ENCODE results near the gene ZNF543.
A peak's percentile ranks its signal among the peaks of the same experiment; 100 is the strongest.
"Not testable (repeated sequence)": the region's sequence is repeated elsewhere in the genome, so short reads cannot be mapped to it uniquely, and the experiment has no call there.

ZNF543 gene

GRCh38 chr19:57320180-57321084 is at the start of gene ZNF543:
Gene ZNF543, plus strand, starts transcription at chr19:57320472. Its CDS starts 382 bp downstream, at chr19:57320854.
- Mint-ChIP-seq H3K9me3 (peaks cover 36% of the 10 kb centered on the region), H3K4me3 (peak within 1 kb of the TSS; percentile 97), H3K36me3 (peaks cover 45% of the 10 kb centered on the region)

GRCh38 chr19:57271280-57271679 is 49.0 kb upstream of the ZNF543 start:
- Mint-ChIP-seq H3K4me1 (peaks cover 8% of the 10 kb centered on the region), H3K27me3 (no peaks in the 10 kb centered on the region), H3K27ac (no peak overlapping the region), H3K36me3 (peaks cover 42% of the 10 kb centered on the region), H3K9me3 (peaks cover 14% of the 10 kb centered on the region), H3K4me3 (no peak overlapping the region)

More at GRCh38 chr19:57320180-57321084, at the start of gene ZNF543:
- Mint-ChIP-seq H3K27ac (peak within 1 kb of the TSS; percentile 96), H3K4me1 (peaks cover 29% of the 10 kb centered on the region), H3K27me3 (peaks cover 14% of the 10 kb centered on the region)

GRCh38 chr19:57273014-57273413 is 47.3 kb upstream of the ZNF543 start:
- Mint-ChIP-seq H3K4me3 (no peak overlapping the region), H3K4me1 (peaks cover 8% of the 10 kb centered on the region), H3K27me3 (no peaks in the 10 kb centered on the region), H3K36me3 (peaks cover 33% of the 10 kb centered on the region), H3K27ac (no peak overlapping the region), H3K9me3 (peaks cover 6% of the 10 kb centered on the region)

GRCh38 chr19:57276430-57276829 is 43.8 kb upstream of the ZNF543 start:
- H3K4me1 Mint-ChIP-seq, result peaks cover 10% of the 10 kb centered on the region
- H3K27me3 Mint-ChIP-seq, result no peaks in the 10 kb centered on the region
- no peak overlapping the region for H3K4me3 Mint-ChIP-seq

GRCh38 chr19:57278481-57278880 is 41.8 kb upstream of the ZNF543 start:
- H3K4me3 Mint-ChIP-seq, H3K9me3 Mint-ChIP-seq, H3K27ac Mint-ChIP-seq, H3K27me3 Mint-ChIP-seq: not testable (repeated sequence)
- peaks cover 27% of the 10 kb centered on the region for H3K36me3 Mint-ChIP-seq
- H3K4me1 Mint-ChIP-seq, result peaks cover 25% of the 10 kb centered on the region

More at GRCh38 chr19:57276430-57276829, 43.8 kb upstream of the ZNF543 start:
- Mint-ChIP-seq H3K27ac (no peak overlapping the region), H3K9me3 (peaks cover 6% of the 10 kb centered on the region), H3K36me3 (peaks cover 28% of the 10 kb centered on the region)

GRCh38 chr19:57279418-57280164 is 40.7 kb upstream of the ZNF543 start:
- H3K36me3 Mint-ChIP-seq, result peaks cover 25% of the 10 kb centered on the region

GRCh38 chr19:57280165-57280961 is 39.9 kb upstream of the ZNF543 start, which contains the start of gene ZNF460:
Gene ZNF460, plus strand, starts transcription at chr19:57280485. Its CDS starts 322 bp downstream, at chr19:57280807.
- H3K36me3 Mint-ChIP-seq, result peaks cover 26% of the 10 kb centered on the region
- no peak within 1 kb of the TSS for H3K27ac Mint-ChIP-seq
- peaks cover 4% of the 10 kb centered on the region for H3K9me3 Mint-ChIP-seq
- H3K4me3 Mint-ChIP-seq, result no peak within 1 kb of the TSS
- H3K27me3 Mint-ChIP-seq, result no peaks in the 10 kb centered on the region
- peaks cover 30% of the 10 kb centered on the region for H3K4me1 Mint-ChIP-seq

More at GRCh38 chr19:57279418-57280164, 40.7 kb upstream of the ZNF543 start:
- H3K27me3 Mint-ChIP-seq, result no peaks in the 10 kb centered on the region
- H3K9me3 Mint-ChIP-seq, result no peaks in the 10 kb centered on the region
- no peak overlapping the region for H3K27ac Mint-ChIP-seq
- no peak overlapping the region for H3K4me3 Mint-ChIP-seq
- peaks cover 25% of the 10 kb centered on the region for H3K4me1 Mint-ChIP-seq

- peaks cover 5% of the 10 kb centered on the region for H3K9me3 Mint-ChIP-seq
- no peak overlapping the region for H3K4me3 Mint-ChIP-seq
- no peak overlapping the region for H3K27ac Mint-ChIP-seq
- H3K4me1 Mint-ChIP-seq, result peaks cover 34% of the 10 kb centered on the region
- H3K27me3 Mint-ChIP-seq, result no peaks in the 10 kb centered on the region
- H3K36me3 Mint-ChIP-seq, result peaks cover 27% of the 10 kb centered on the region
Measured at GRCh38 chr19:57280962-57281400, 39.3 kb upstream of the ZNF543 start.

GRCh38 chr19:57282011-57282643 is 38.1 kb upstream of the ZNF543 start:
- no peak overlapping the region for H3K4me3 Mint-ChIP-seq
- H3K4me1 Mint-ChIP-seq, result peaks cover 41% of the 10 kb centered on the region
- peaks cover 5% of the 10 kb centered on the region for H3K9me3 Mint-ChIP-seq
- H3K36me3 Mint-ChIP-seq, result peaks cover 32% of the 10 kb centered on the region
- H3K27ac Mint-ChIP-seq, result peak overlapping the region; percentile 23
- no peaks in the 10 kb centered on the region for H3K27me3 Mint-ChIP-seq

- Mint-ChIP-seq H3K4me1 (peaks cover 33% of the 10 kb centered on the region), H3K4me3 (no peak overlapping the region), H3K27ac (no peak overlapping the region), H3K36me3 (peaks cover 70% of the 10 kb centered on the region), H3K9me3 (peaks cover 20% of the 10 kb centered on the region), H3K27me3 (no peaks in the 10 kb centered on the region)
Measured at GRCh38 chr19:57288373-57288772, 31.9 kb upstream of the ZNF543 start.

GRCh38 chr19:57290970-57291369 is 29.3 kb upstream of the ZNF543 start:
- Mint-ChIP-seq H3K4me1 (peaks cover 20% of the 10 kb centered on the region), H3K4me3 (no peak overlapping the region), H3K9me3 (peaks cover 29% of the 10 kb centered on the region), H3K27me3 (no peaks in the 10 kb centered on the region), H3K36me3 (peaks cover 84% of the 10 kb centered on the region), H3K27ac (no peak overlapping the region)

- H3K4me3 Mint-ChIP-seq, result no peak overlapping the region
- no peaks in the 10 kb centered on the region for H3K27me3 Mint-ChIP-seq
- H3K9me3 Mint-ChIP-seq, result peaks cover 37% of the 10 kb centered on the region
- H3K27ac Mint-ChIP-seq, result no peak overlapping the region
- peaks cover 84% of the 10 kb centered on the region for H3K36me3 Mint-ChIP-seq
- H3K4me1 Mint-ChIP-seq, result peaks cover 22% of the 10 kb centered on the region
Measured at GRCh38 chr19:57292547-57292946, 27.7 kb upstream of the ZNF543 start.

GRCh38 chr19:57293719-57294118 is 26.6 kb upstream of the ZNF543 start:
- H3K27me3 Mint-ChIP-seq, result no peaks in the 10 kb centered on the region
- peaks cover 82% of the 10 kb centered on the region for H3K36me3 Mint-ChIP-seq
- H3K4me3 Mint-ChIP-seq, result no peak overlapping the region
- H3K9me3 Mint-ChIP-seq, result peaks cover 44% of the 10 kb centered on the region
- H3K4me1 Mint-ChIP-seq, result peaks cover 22% of the 10 kb centered on the region
- H3K27ac Mint-ChIP-seq, result no peak overlapping the region

- peaks cover 55% of the 10 kb centered on the region for H3K36me3 Mint-ChIP-seq
- H3K4me1 Mint-ChIP-seq, result peaks cover 17% of the 10 kb centered on the region
- no peak overlapping the region for H3K27ac Mint-ChIP-seq
- H3K27me3 Mint-ChIP-seq, result no peaks in the 10 kb centered on the region
- H3K9me3 Mint-ChIP-seq, result peaks cover 18% of the 10 kb centered on the region
- H3K4me3 Mint-ChIP-seq, result no peak overlapping the region
Measured at GRCh38 chr19:57302020-57302465, 18.2 kb upstream of the ZNF543 start.
